Adrenal gland (tissue), 5 donors: ENCODE data around the gene PINLYP.
"Not testable (repeated sequence)": the region's sequence is repeated elsewhere in the genome, so short reads cannot be mapped to it uniquely, and the experiment has no call there.

Experiments
- POLR2A ChIP-seq, 2 donors: fragments of 450-650 bp; IDR thresholded peaks; one replicate each; pipeline ENCODE4 v1.6.1; 2017; ENCODE audit warnings: antibody characterized with exemption in 2 of 2, mild to moderate bottlenecking in 2 of 2, moderate library complexity in 1 of 2
- TF ChIP-seq, protein P1 (sequence below), 6 experiments: fragments of 450-650 bp in 4 of 6; fragments of 200-600 bp in 2 of 6; sonication (generic) in 1 of 6; IDR thresholded peaks; 1 replicate in 5 of 6; 2 replicates in 1 of 6; pipeline versions ENCODE4 v1.5.1 to v1.8.0; 2016 to 2021; ENCODE audit warnings: antibody characterized with exemption in 6 of 6, mild to moderate bottlenecking in 2 of 6, moderate library complexity in 1 of 6
- donor health status: DM: no; HTN: no; CAD: no.

DNA sequence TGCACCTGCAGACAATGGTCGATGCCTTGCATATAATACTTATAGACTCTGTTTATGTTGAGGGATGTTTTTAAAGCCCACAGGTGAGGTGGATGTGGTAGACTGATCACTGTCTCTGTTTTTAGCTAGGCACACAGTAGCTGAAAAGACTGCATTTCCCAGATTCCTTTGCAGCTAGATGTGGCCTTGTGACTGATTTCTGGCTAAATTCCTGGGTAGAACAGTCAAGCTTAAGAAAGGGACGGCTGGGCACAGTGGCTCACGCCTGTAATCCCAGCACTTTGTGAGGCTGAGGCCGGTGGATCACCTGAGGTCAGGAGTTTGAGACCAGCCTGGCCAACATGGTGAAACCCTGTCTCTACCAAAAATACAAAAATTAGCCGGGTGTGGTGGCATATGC, 24.7 kb downstream of the PINLYP start:
- TF ChIP-seq, protein P1, sequence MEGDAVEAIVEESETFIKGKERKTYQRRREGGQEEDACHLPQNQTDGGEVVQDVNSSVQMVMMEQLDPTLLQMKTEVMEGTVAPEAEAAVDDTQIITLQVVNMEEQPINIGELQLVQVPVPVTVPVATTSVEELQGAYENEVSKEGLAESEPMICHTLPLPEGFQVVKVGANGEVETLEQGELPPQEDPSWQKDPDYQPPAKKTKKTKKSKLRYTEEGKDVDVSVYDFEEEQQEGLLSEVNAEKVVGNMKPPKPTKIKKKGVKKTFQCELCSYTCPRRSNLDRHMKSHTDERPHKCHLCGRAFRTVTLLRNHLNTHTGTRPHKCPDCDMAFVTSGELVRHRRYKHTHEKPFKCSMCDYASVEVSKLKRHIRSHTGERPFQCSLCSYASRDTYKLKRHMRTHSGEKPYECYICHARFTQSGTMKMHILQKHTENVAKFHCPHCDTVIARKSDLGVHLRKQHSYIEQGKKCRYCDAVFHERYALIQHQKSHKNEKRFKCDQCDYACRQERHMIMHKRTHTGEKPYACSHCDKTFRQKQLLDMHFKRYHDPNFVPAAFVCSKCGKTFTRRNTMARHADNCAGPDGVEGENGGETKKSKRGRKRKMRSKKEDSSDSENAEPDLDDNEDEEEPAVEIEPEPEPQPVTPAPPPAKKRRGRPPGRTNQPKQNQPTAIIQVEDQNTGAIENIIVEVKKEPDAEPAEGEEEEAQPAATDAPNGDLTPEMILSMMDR (IDR thresholded peaks at IDR 0.05) = not testable (repeated sequence)
- peak in 1 of 2 donors; percentile 19 for TF ChIP-seq POLR2A (IDR thresholded peaks at IDR 0.05)
